GM18505 (cell line): ENCODE measurements around the gene TPCN1.

ENCODE experiments used
- ATAC-seq: cut with Tn5 transposase; IDR thresholded peaks from one replicate; pipeline ENCODE4 v1.9.1; 2021; ENCODE audit not compliant: unreplicated experiment
- POLR2A ChIP-seq: IDR thresholded peaks from 4 replicates; pipeline ENCODE4 v1.6.1; 2011; ENCODE audit warnings: borderline replicate concordance; ENCODE audit not compliant: insufficient read depth, insufficient read length; ENCODE audit errors: extremely low read depth

TPCN1 gene

GRCh38 chr12:113235976-113236375, 14.7 kb downstream of the TPCN1 start:
- TF ChIP-seq POLR2A: no peak
- ATAC-seq: no peak

- TF ChIP-seq POLR2A: no peak
- ATAC-seq: no peak
Measured at GRCh38 chr12:113236539-113237399, 15.5 kb downstream of the TPCN1 start.

GRCh38 chr12:113237748-113238147, 16.5 kb downstream of the TPCN1 start:
- no peak for ATAC-seq
- no peak for TF ChIP-seq POLR2A

- no peak for TF ChIP-seq POLR2A
- no peak for ATAC-seq
Measured at GRCh38 chr12:113238309-113238708, 17.0 kb downstream of the TPCN1 start.

- TF ChIP-seq POLR2A: no peak
- no peak for ATAC-seq
Measured at GRCh38 chr12:113239288-113239771, 18.1 kb downstream of the TPCN1 start.

GRCh38 chr12:113239811-113240331, 18.6 kb downstream of the TPCN1 start:
- ATAC-seq: no peak
- TF ChIP-seq POLR2A: no peak

GRCh38 chr12:113240395-113240794, 19.1 kb downstream of the TPCN1 start:
- TF ChIP-seq POLR2A: no peak
- ATAC-seq: no peak

- no peak for TF ChIP-seq POLR2A
- no peak for ATAC-seq
Measured at GRCh38 chr12:113241191-113242025, 20.1 kb downstream of the TPCN1 start.

GRCh38 chr12:113242026-113242418, 20.8 kb downstream of the TPCN1 start:
- no peak for TF ChIP-seq POLR2A
- no peak for ATAC-seq

GRCh38 chr12:113242560-113242959, 21.3 kb downstream of the TPCN1 start:
- ATAC-seq: no peak

GRCh38 chr12:113244047-113244460, 22.8 kb downstream of the TPCN1 start:
- no peak for TF ChIP-seq POLR2A
- ATAC-seq: no peak

More at GRCh38 chr12:113242560-113242959, 21.3 kb downstream of the TPCN1 start:
- TF ChIP-seq POLR2A: no peak

- TF ChIP-seq POLR2A: no peak
- ATAC-seq: no peak
Measured at GRCh38 chr12:113244478-113244958, 23.3 kb downstream of the TPCN1 start.
